Tibial nerve (tissue), 4 donors: Measurements from ENCODE around the gene BEST2. TPM values are rescaled to one million over a fixed set of nuclear protein-coding genes. Genes with fewer than 3 reads are reported as not detected.
"Not testable (repeated sequence)": the region's sequence is repeated elsewhere in the genome, so short reads cannot be mapped to it uniquely, and the experiment has no call there.

Experiments
- DNase-seq, 2 donors: peaks; one replicate each; pipeline ENCODE4 v3.0.0-alpha.2; 2019; ENCODE audit warnings: low spot score in 2 of 2
- H3K27ac ChIP-seq, 4 donors: fragments of 200-600 bp; sonication (generic) in 3 of 4; one replicate each; pipeline ENCODE4 v1.5.1; 2017 to 2019; ENCODE audit warnings: mild to moderate bottlenecking in 1 of 4
- H3K27me3 ChIP-seq, 2 donors: fragments of 200-600 bp; sonication (generic) in 1 of 2; one replicate each; pipeline versions ENCODE4 v1.5.1 to v1.6.0; 2017 to 2019
- H3K36me3 ChIP-seq, 3 donors: fragments of 200-600 bp; sonication (generic); one replicate each; pipeline ENCODE4 v1.5.1; 2018 to 2019
- H3K4me1 ChIP-seq, 4 donors: fragments of 200-600 bp; sonication (generic) in 3 of 4; one replicate each; pipeline ENCODE4 v1.5.1; 2017 to 2019
- H3K4me3 ChIP-seq, 4 donors: fragments of 200-600 bp; sonication (generic) in 3 of 4; one replicate each; pipeline ENCODE4 v1.5.1; 2017 to 2019; ENCODE audit warnings: mild to moderate bottlenecking in 1 of 4, moderate library complexity in 1 of 4
- H3K9me3 ChIP-seq, 4 donors: fragments of 200-600 bp; sonication (generic) in 3 of 4; one replicate each; pipeline ENCODE4 v1.5.1; 2017 to 2019
- CTCF ChIP-seq, 5 experiments: fragments of 200-600 bp in 3 of 5; fragments of 450-650 bp in 2 of 5; sonication (generic) in 3 of 5; IDR thresholded peaks; one replicate each; pipeline ENCODE4 v1.5.1; 2016 to 2019; ENCODE audit warnings: antibody characterized with exemption in 5 of 5, mild to moderate bottlenecking in 3 of 5, moderate library complexity in 2 of 5
- EP300 ChIP-seq, 2 donors: sonication (generic); formaldehyde crosslinking; IDR thresholded peaks; one replicate each; pipeline ENCODE4 v1.6.1; 2017; ENCODE audit warnings: antibody characterized with exemption in 2 of 2, mild to moderate bottlenecking in 1 of 2
- POLR2A ChIP-seq, 2 donors: fragments of 450-650 bp; IDR thresholded peaks; one replicate each; pipeline ENCODE4 v1.6.1; 2017; ENCODE audit warnings: antibody characterized with exemption in 2 of 2, mild to moderate bottlenecking in 2 of 2, moderate library complexity in 2 of 2
- WGBS, 2 donors: methylation state at CpG; one replicate each; pipeline ENCODE4 v1.1.5; 2018; 5-methylcytosine and 5-hydroxymethylcytosine counted together
- total RNA-seq, 4 donors: library from RNA; depleted of rRNA; stranded (reverse); fragments of >200 nt; gene quantifications; one replicate each; pipeline ENCODE4 v1.1.0, GENCODE V29; 2016

Gene BEST2
- total RNA-seq, 4 donors from 2014 or later = 0.21 TPM; not detected in 3

GRCh38 chr19:12797141-12797587, 45.6 kb downstream of the BEST2 start:
- Histone ChIP-seq H3K27ac (no peak overlapping the region), H3K4me1 (peaks cover 0 to 47% (median 24%) of the 10 kb centered on the region in 4 donors)

GRCh38 chr19:12797607-12798006, 46.0 kb downstream of the BEST2 start:
- WGBS, 2 donors = 93 to 95% methylated on average over 7 of the region's 7 CpGs
- not testable (repeated sequence) for DNase-seq, H3K27me3 ChIP-seq, H3K27ac ChIP-seq, H3K4me3 ChIP-seq, H3K9me3 ChIP-seq
- Histone ChIP-seq H3K36me3 (peaks cover 0 to 31% (median 0%) of the 10 kb centered on the region in 3 donors), H3K4me1 (peaks cover 0 to 51% (median 26%) of the 10 kb centered on the region in 4 donors)

More at GRCh38 chr19:12797141-12797587, 45.6 kb downstream of the BEST2 start:
- Histone ChIP-seq H3K4me3 (no peak overlapping the region), H3K9me3 (no peaks in the 10 kb centered on the region), H3K27me3 (no peaks in the 10 kb centered on the region), H3K36me3 (peaks cover 0 to 31% (median 0%) of the 10 kb centered on the region in 3 donors)
- TF ChIP-seq EP300 (IDR thresholded peaks at IDR 0.05) (no peak), POLR2A (IDR thresholded peaks at IDR 0.05) (no peak)
- DNase-seq = no peak
- 89 to 90% methylated on average over 6 of the region's 6 CpGs for WGBS, 2 donors

- Histone ChIP-seq H3K27me3 (no peaks in the 10 kb centered on the region), H3K36me3 (peaks cover 0 to 31% (median 0%) of the 10 kb centered on the region in 3 donors), H3K4me3 (no peak overlapping the region), H3K4me1 (peaks cover 0 to 39% (median 16%) of the 10 kb centered on the region in 4 donors), H3K27ac (peak overlapping the region in 2 of 4 donors; percentile 81 to 88), H3K9me3 (no peaks in the 10 kb centered on the region)
- no peak for DNase-seq
- 87 to 89% methylated on average over 15 to 18 of the region's 18 CpGs for WGBS, 2 donors
- no peak for TF ChIP-seq CTCF (IDR thresholded peaks at IDR 0.05)
- TF ChIP-seq POLR2A (IDR thresholded peaks at IDR 0.05) = no peak
- no peak for TF ChIP-seq EP300 (IDR thresholded peaks at IDR 0.05)
Observed at GRCh38 chr19:12799742-12800465, 48.3 kb downstream of the BEST2 start.

GRCh38 chr19:12800466-12800770, 48.8 kb downstream of the BEST2 start:
- Histone ChIP-seq H3K27me3 (no peaks in the 10 kb centered on the region), H3K9me3 (no peaks in the 10 kb centered on the region), H3K4me1 (peaks cover 0 to 36% (median 16%) of the 10 kb centered on the region in 4 donors), H3K27ac (peak overlapping the region in 2 of 4 donors; percentile 81 to 88), H3K36me3 (peaks cover 0 to 31% (median 0%) of the 10 kb centered on the region in 3 donors), H3K4me3 (peak overlapping the region in 1 of 4 donors; percentile 77)
- TF ChIP-seq EP300 (IDR thresholded peaks at IDR 0.05) (no peak), CTCF (IDR thresholded peaks at IDR 0.05) (no peak), POLR2A (IDR thresholded peaks at IDR 0.05) (no peak)
- 71 to 75% methylated on average over 1 of the region's 1 CpG for WGBS, 2 donors
- DNase-seq = no peak

GRCh38 chr19:12800923-12801465, 49.4 kb downstream of the BEST2 start:
- Histone ChIP-seq H3K4me3 (peak overlapping the region; percentile 64 to 82 (median 78)), H3K27ac (peak overlapping the region; percentile 67 to 88 (median 80)), H3K27me3 (no peaks in the 10 kb centered on the region), H3K4me1 (peaks cover 0 to 34% (median 13%) of the 10 kb centered on the region in 4 donors), H3K9me3 (no peaks in the 10 kb centered on the region), H3K36me3 (peaks cover 0 to 31% (median 0%) of the 10 kb centered on the region in 3 donors)
- 8 to 12% methylated on average over 21 to 32 of the region's 38 CpGs for WGBS, 2 donors
- DNase-seq = no peak
- TF ChIP-seq EP300 (IDR thresholded peaks at IDR 0.05) = no peak
- TF ChIP-seq CTCF (IDR thresholded peaks at IDR 0.05) = peak in 1 of 5 experiments; percentile 2
- no peak for TF ChIP-seq POLR2A (IDR thresholded peaks at IDR 0.05)
